ENCODE measurements around the gene ESYT2.
"Not testable (repeated sequence)": the region's sequence is repeated elsewhere in the genome, so short reads cannot be mapped to it uniquely, and the experiment has no call there.

Gene ESYT2

GRCh38 chr7:158829342-158830210 lies at the start of gene ESYT2:
ESYT2 (minus strand) TSS chr7:158829509; CDS start chr7:158829418, 91 bp downstream.
- TF ChIP-seq, protein P1, sequence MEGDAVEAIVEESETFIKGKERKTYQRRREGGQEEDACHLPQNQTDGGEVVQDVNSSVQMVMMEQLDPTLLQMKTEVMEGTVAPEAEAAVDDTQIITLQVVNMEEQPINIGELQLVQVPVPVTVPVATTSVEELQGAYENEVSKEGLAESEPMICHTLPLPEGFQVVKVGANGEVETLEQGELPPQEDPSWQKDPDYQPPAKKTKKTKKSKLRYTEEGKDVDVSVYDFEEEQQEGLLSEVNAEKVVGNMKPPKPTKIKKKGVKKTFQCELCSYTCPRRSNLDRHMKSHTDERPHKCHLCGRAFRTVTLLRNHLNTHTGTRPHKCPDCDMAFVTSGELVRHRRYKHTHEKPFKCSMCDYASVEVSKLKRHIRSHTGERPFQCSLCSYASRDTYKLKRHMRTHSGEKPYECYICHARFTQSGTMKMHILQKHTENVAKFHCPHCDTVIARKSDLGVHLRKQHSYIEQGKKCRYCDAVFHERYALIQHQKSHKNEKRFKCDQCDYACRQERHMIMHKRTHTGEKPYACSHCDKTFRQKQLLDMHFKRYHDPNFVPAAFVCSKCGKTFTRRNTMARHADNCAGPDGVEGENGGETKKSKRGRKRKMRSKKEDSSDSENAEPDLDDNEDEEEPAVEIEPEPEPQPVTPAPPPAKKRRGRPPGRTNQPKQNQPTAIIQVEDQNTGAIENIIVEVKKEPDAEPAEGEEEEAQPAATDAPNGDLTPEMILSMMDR (IDR thresholded peaks at IDR 0.05; ENCODE audit: extremely low read depth, insufficient read depth, missing control alignments) = peak; percentile 36
- in situ Hi-C loops (cut with MboI; ENCODE audit: low pct_unique_long_range_greater_than_20kb, low sequenced_read_pairs, unreplicated experiment) = no loop called here
- DNase-seq (ENCODE audit: low spot score) = peak; percentile 98

DNA sequence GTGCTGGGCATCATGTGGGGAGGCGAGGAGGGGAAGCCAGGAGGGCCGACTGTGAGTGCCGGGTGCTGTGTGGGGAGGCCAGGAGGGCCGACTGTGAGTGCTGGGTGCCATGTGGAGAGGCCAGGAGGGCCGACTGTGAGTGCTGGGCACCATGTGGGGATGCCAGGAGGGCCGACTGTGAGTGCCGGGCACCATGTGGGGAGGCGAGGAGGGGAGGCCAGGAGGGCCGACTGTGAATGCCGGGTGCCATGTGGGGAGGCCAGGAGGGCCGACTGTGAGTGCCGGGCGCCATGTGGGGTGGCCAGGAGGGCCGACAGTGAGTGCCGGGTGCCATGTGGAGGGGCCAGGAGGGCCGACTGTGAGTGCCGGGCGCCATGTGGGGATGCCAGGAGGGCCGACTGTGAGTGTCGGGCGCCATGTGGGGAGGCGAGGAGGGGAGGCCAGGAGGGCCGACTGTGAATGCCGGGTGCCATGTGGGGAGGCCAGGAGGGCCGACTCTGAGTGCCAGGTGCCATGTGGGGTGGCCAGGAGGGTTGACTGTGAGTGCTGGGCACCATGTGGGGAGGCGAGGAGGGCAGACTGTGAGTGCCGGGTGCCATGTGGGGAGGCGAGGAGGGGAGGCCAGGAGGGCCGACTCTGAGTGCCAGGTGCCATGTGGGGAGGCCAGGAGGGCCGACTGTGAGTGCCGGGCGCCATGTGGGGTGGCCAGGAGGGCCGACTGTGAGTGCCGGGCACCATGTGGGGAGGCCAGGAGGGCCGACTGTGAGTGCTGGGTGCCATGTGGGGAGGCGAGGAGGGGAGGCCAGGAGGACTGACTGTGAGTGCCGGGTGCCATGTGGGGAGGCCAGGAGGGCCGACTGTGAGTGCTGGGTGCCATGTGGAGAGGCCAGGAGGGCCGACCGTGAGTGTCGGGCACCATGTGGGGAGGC lies 49.1 kb upstream of the ESYT2 start:
- in situ Hi-C loops (cut with MboI; ENCODE audit: low pct_unique_long_range_greater_than_20kb, low sequenced_read_pairs, unreplicated experiment); DNase-seq (ENCODE audit: low spot score): not testable (repeated sequence)

GRCh38 chr7:158876984-158877383 lies 47.7 kb upstream of the ESYT2 start:
- TF ChIP-seq, protein P1 (IDR thresholded peaks at IDR 0.05; ENCODE audit: extremely low read depth, insufficient read depth, missing control alignments) = no peak
- DNase-seq (ENCODE audit: low spot score) = no peak
- in situ Hi-C loops (cut with MboI; ENCODE audit: low pct_unique_long_range_greater_than_20kb, low sequenced_read_pairs, unreplicated experiment) = no loop called here

GRCh38 chr7:158869876-158870275 lies 40.6 kb upstream of the ESYT2 start:
- TF ChIP-seq, protein P1 (IDR thresholded peaks at IDR 0.05; ENCODE audit: extremely low read depth, insufficient read depth, missing control alignments) = no peak
- in situ Hi-C loops (cut with MboI; ENCODE audit: low pct_unique_long_range_greater_than_20kb, low sequenced_read_pairs, unreplicated experiment) = no loop called here
- no peak for DNase-seq (ENCODE audit: low spot score)

GRCh38 chr7:158868764-158869410 lies 39.6 kb upstream of the ESYT2 start:
- no peak for DNase-seq (ENCODE audit: low spot score)
- TF ChIP-seq, protein P1 (IDR thresholded peaks at IDR 0.05; ENCODE audit: extremely low read depth, insufficient read depth, missing control alignments) = no peak
- in situ Hi-C loops (cut with MboI; ENCODE audit: low pct_unique_long_range_greater_than_20kb, low sequenced_read_pairs, unreplicated experiment) = no loop called here

DNA sequence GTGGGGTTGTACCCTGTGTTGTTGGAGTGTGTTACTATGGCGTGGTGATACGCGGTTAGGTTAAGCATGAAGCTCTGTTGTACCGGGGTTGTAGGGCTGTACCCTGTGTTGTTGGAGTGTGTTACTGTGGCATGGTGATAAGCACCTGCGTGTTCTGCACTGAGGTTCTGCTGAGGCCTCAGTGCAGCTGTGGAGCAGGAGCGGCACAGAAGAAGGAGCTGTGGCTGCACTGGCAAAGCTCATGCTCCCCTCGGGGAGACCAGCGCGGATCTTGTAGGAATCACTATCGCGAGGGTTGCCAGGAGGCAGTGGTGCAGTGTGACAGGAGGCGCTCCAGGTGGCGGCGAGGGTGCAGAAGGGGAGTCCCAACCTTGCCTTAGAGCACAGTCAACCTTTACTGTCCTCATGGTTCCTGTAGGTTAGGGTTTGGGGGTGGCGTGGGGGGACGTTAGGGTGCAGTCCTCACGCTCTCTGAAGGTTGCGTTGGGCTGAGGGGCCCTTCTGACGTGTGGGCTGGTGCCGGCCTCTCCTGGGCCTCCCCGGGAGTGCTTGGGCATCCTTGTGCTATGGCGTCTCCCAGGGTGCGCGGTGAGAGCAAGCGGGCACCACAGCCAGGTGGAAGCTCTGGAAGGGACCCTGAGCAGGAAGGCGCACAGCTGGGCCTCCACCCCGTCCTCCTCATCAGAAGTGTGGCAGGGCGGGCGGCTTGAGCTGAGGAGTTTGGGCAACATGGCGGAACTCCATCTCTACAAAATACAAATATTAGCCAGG lies 38.1 kb upstream of the ESYT2 start:
- TF ChIP-seq, protein P1 (IDR thresholded peaks at IDR 0.05; ENCODE audit: extremely low read depth, insufficient read depth, missing control alignments) = no peak
- DNase-seq (ENCODE audit: low spot score) = no peak
- in situ Hi-C loops (cut with MboI; ENCODE audit: low pct_unique_long_range_greater_than_20kb, low sequenced_read_pairs, unreplicated experiment) = no loop called here
